ENCODE measurements around the gene ATXN1.

Gene ATXN1

GRCh38 chr6:16804546-16805242 lies 43.4 kb upstream of the ATXN1 start:
- no peak overlapping the region for H3K4me3 ChIP-seq (ENCODE audit: control insufficient read depth, low read depth, low read length)
- DNase-seq (ENCODE audit: low read depth): no peak
- TF ChIP-seq CTCF (IDR thresholded peaks at IDR 0.05; ENCODE audit: control insufficient read depth, insufficient read depth, low read depth, low read length, missing control alignments): no peak

- TF ChIP-seq CTCF (IDR thresholded peaks at IDR 0.05; ENCODE audit: control insufficient read depth, insufficient read depth, low read depth, low read length, missing control alignments): no peak
- no peak for DNase-seq (ENCODE audit: low read depth)
- no peak overlapping the region for H3K4me3 ChIP-seq (ENCODE audit: control insufficient read depth, low read depth, low read length)
Measured at GRCh38 chr6:16803294-16804200, 42.3 kb upstream of the ATXN1 start.

GRCh38 chr6:16802071-16802470 lies 40.8 kb upstream of the ATXN1 start:
- DNase-seq (ENCODE audit: low read depth): peak; percentile 79

GRCh38 chr6:16800942-16801341 lies 39.7 kb upstream of the ATXN1 start:
- H3K4me3 ChIP-seq (ENCODE audit: control insufficient read depth, low read depth, low read length): no peak overlapping the region
- DNase-seq (ENCODE audit: low read depth): peak; percentile 24
- no peak for TF ChIP-seq CTCF (IDR thresholded peaks at IDR 0.05; ENCODE audit: control insufficient read depth, insufficient read depth, low read depth, low read length, missing control alignments)

More at GRCh38 chr6:16802071-16802470, 40.8 kb upstream of the ATXN1 start:
- H3K4me3 ChIP-seq (ENCODE audit: control insufficient read depth, low read depth, low read length): no peak overlapping the region
- no peak for TF ChIP-seq CTCF (IDR thresholded peaks at IDR 0.05; ENCODE audit: control insufficient read depth, insufficient read depth, low read depth, low read length, missing control alignments)

GRCh38 chr6:16800341-16800740 lies 39.1 kb upstream of the ATXN1 start:
- TF ChIP-seq CTCF (IDR thresholded peaks at IDR 0.05; ENCODE audit: control insufficient read depth, insufficient read depth, low read depth, low read length, missing control alignments): no peak
- no peak for DNase-seq (ENCODE audit: low read depth)
- no peak overlapping the region for H3K4me3 ChIP-seq (ENCODE audit: control insufficient read depth, low read depth, low read length)

GRCh38 chr6:16799279-16800193 lies 38.3 kb upstream of the ATXN1 start:
- no peak overlapping the region for H3K4me3 ChIP-seq (ENCODE audit: control insufficient read depth, low read depth, low read length)
- TF ChIP-seq CTCF (IDR thresholded peaks at IDR 0.05; ENCODE audit: control insufficient read depth, insufficient read depth, low read depth, low read length, missing control alignments): no peak
- DNase-seq (ENCODE audit: low read depth): no peak

All from AG09309 (cell line).